Measurements from ENCODE around the gene CTNNA3.

CTNNA3 gene

GRCh38 chr10:67015225-67015624 lies 680.8 kb downstream of the CTNNA3 start:
- no peak for DNase-seq (ENCODE audit: low read depth)

GRCh38 chr10:67011981-67012380 lies 684.0 kb downstream of the CTNNA3 start:
- DNase-seq (ENCODE audit: low read depth), result no peak

- no peak for DNase-seq (ENCODE audit: low read depth)
Measured at GRCh38 chr10:67011480-67011879, 684.5 kb downstream of the CTNNA3 start.

- no peak for DNase-seq (ENCODE audit: low read depth)
Measured at GRCh38 chr10:67005981-67006380, 690.0 kb downstream of the CTNNA3 start.

GRCh38 chr10:67004690-67005089 lies 691.3 kb downstream of the CTNNA3 start:
- no peak for DNase-seq (ENCODE audit: low read depth)

- no peak for DNase-seq (ENCODE audit: low read depth)
Measured at GRCh38 chr10:66999762-67000545, 696.0 kb downstream of the CTNNA3 start.

GRCh38 chr10:66996996-66997395 lies 699.0 kb downstream of the CTNNA3 start:
- no peak for DNase-seq (ENCODE audit: low read depth)

GRCh38 chr10:66990143-66990830 lies 705.7 kb downstream of the CTNNA3 start:
- DNase-seq (ENCODE audit: low read depth), result no peak

GRCh38 chr10:66983475-66983818 lies 712.5 kb downstream of the CTNNA3 start:
- DNase-seq (ENCODE audit: low read depth), result no peak

GRCh38 chr10:66982792-66983474 lies 713.1 kb downstream of the CTNNA3 start:
- no peak for DNase-seq (ENCODE audit: low read depth)

- DNase-seq (ENCODE audit: low read depth), result no peak
Measured at GRCh38 chr10:66982053-66982420, 714.0 kb downstream of the CTNNA3 start.

GRCh38 chr10:66981361-66982052 lies 714.5 kb downstream of the CTNNA3 start:
- no peak for DNase-seq (ENCODE audit: low read depth)

GRCh38 chr10:66980246-66980815 lies 715.7 kb downstream of the CTNNA3 start:
- DNase-seq (ENCODE audit: low read depth), result no peak

GRCh38 chr10:66964946-66965345 lies 731.0 kb downstream of the CTNNA3 start:
- no peak for DNase-seq (ENCODE audit: low read depth)

GRCh38 chr10:66958466-66958865 lies 737.5 kb downstream of the CTNNA3 start:
- no peak for DNase-seq (ENCODE audit: low read depth)

- DNase-seq (ENCODE audit: low read depth), result no peak
Measured at GRCh38 chr10:66951896-66952295, 744.1 kb downstream of the CTNNA3 start.

GRCh38 chr10:66943590-66943989 lies 752.4 kb downstream of the CTNNA3 start:
- no peak for DNase-seq (ENCODE audit: low read depth)

- no peak for DNase-seq (ENCODE audit: low read depth)
Measured at GRCh38 chr10:66942407-66942806, 753.6 kb downstream of the CTNNA3 start.

- DNase-seq (ENCODE audit: low read depth), result no peak
Measured at GRCh38 chr10:66941491-66941890, 754.5 kb downstream of the CTNNA3 start.

- no peak for DNase-seq (ENCODE audit: low read depth)
Measured at GRCh38 chr10:66940965-66941364, 755.0 kb downstream of the CTNNA3 start.

- no peak for DNase-seq (ENCODE audit: low read depth)
Measured at GRCh38 chr10:66934711-66935110, 761.3 kb downstream of the CTNNA3 start.

GRCh38 chr10:66931949-66932343 lies 764.0 kb downstream of the CTNNA3 start:
- no peak for DNase-seq (ENCODE audit: low read depth)
